B cell (primary cell): Measurements from ENCODE around the gene HINFP. TPM values are rescaled to one million over a fixed set of nuclear protein-coding genes. Genes with fewer than 3 reads are reported as not detected.

ENCODE experiments used
- ATAC-seq: fragments of 200-7000 bp; cut with Tn5 transposase; one replicate; pipeline ENCODE4 v1.10.0; 2021; ENCODE audit warnings: low read depth, mild to moderate bottlenecking, moderate number of reproducible peaks, moderate library complexity
- CTCF ChIA-PET: fragments of 350-600 bp; sonication (Branson Sonifier 250); formaldehyde crosslinking; loops from one replicate; lab custom pipeline; 2021; ENCODE audit warnings: antibody characterized with exemption, inconsistent platforms; lab: Charles Lee
- POLR2A ChIA-PET: fragments of 350-600 bp; sonication (Branson Sonifier 250); formaldehyde crosslinking; loops from one replicate; lab custom pipeline; 2021; ENCODE audit warnings: antibody characterized with exemption; lab: Charles Lee
- DNase-seq: peaks from one replicate; pipeline ENCODE4 v3.0.0; 2013
- H2AFZ ChIP-seq: 2 replicates; pipeline ENCODE4 v1.6.1; 2012; ENCODE audit warnings: mild to moderate bottlenecking, low read depth, low read length; ENCODE audit not compliant: insufficient read depth, poor library complexity, severe bottlenecking
- H3K27ac ChIP-seq, 2 donors: 1 replicate in 1 of 2; 2 replicates in 1 of 2; pipeline ENCODE4 v1.5.1; 2012 to 2013; ENCODE audit warnings: low read length in 2 of 2, mild to moderate bottlenecking in 2 of 2, moderate library complexity in 1 of 2
- H3K27me3 ChIP-seq, 4 experiments: fragments of 200-600 bp in 1 of 4; sonication (generic) in 1 of 4; replicated peaks in 1 of 4; 1 replicate in 2 of 4; 2 replicates in 2 of 4; pipeline versions ENCODE4 v1.6.1 to v1.7.0; 2013 to 2016; ENCODE audit warnings: low read length in 3 of 4, mild to moderate bottlenecking in 2 of 4, mixed read lengths in 1 of 4, moderate library complexity in 1 of 4; ENCODE audit not compliant: insufficient read depth in 4 of 4, control insufficient read depth in 3 of 4; ENCODE audit errors: control extremely low read depth in 1 of 4
- H3K36me3 ChIP-seq, 2 experiments: replicated peaks in 1 of 2; 1 replicate in 1 of 2; 2 replicates in 1 of 2; pipeline versions ENCODE4 v1.6.1 to v1.7.1; 2013; ENCODE audit warnings: low read length in 1 of 2; ENCODE audit not compliant: insufficient read depth in 2 of 2, control insufficient read depth in 1 of 2; ENCODE audit errors: control extremely low read depth in 1 of 2, extremely low read depth in 1 of 2
- H3K4me1 ChIP-seq, 2 donors: fragments of 200-600 bp in 1 of 2; sonication (generic) in 1 of 2; 1 replicate in 1 of 2; 2 replicates in 1 of 2; pipeline versions ENCODE4 v1.5.1 to v1.6.1; 2013 to 2017; ENCODE audit warnings: low read length in 2 of 2; ENCODE audit not compliant: control insufficient read depth in 2 of 2, insufficient read depth in 2 of 2
- H3K4me2 ChIP-seq: replicated peaks from 2 replicates; pipeline ENCODE3; 2012; ENCODE audit warnings: mild to moderate bottlenecking, low read depth, low read length; ENCODE audit not compliant: poor library complexity, severe bottlenecking
- H3K4me3 ChIP-seq, 5 experiments: fragments of 200-600 bp in 1 of 5; sonication (generic) in 1 of 5; 1 replicate in 3 of 5; 2 replicates in 2 of 5; pipeline versions ENCODE4 v1.5.1 to v1.7.0; 2011 to 2016; ENCODE audit warnings: low read length in 4 of 5, mild to moderate bottlenecking in 4 of 5, low read depth in 2 of 5, control low read depth in 1 of 5, moderate library complexity in 1 of 5; ENCODE audit not compliant: insufficient read depth in 1 of 5; ENCODE audit errors: control extremely low read depth in 1 of 5, extremely low read depth in 1 of 5
- H3K79me2 ChIP-seq: fragments of 200-600 bp; sonication (generic); one replicate; pipeline ENCODE4 v1.6.0; 2016; ENCODE audit warnings: low read length; ENCODE audit not compliant: control insufficient read depth, insufficient read depth
- H3K9ac ChIP-seq: fragments of 200-600 bp; sonication (generic); 2 replicates; pipeline ENCODE4 v1.6.1; 2017; ENCODE audit warnings: mild to moderate bottlenecking, low read length, moderate library complexity
- H3K9me3 ChIP-seq, 3 donors: one replicate each; pipeline versions ENCODE4 v1.6.1 to v1.7.1; 2013; ENCODE audit warnings: low read length in 2 of 3; ENCODE audit not compliant: control insufficient read depth in 2 of 3, insufficient read depth in 1 of 3; ENCODE audit errors: control extremely low read depth in 1 of 3
- H4K20me1 ChIP-seq: 2 replicates; pipeline ENCODE4 v1.6.0; 2012; ENCODE audit warnings: mild to moderate bottlenecking, low read length; ENCODE audit not compliant: insufficient read depth, control insufficient read depth, poor library complexity, severe bottlenecking
- H3K27ac Mint-ChIP-seq: one replicate; pipeline ENCODE4 v1.8.0; 2021; ENCODE audit warnings: mixed read lengths
- H3K27me3 Mint-ChIP-seq: one replicate; pipeline ENCODE4 v1.8.0; 2021; ENCODE audit warnings: mixed read lengths
- H3K4me1 Mint-ChIP-seq: one replicate; pipeline ENCODE4 v1.8.0; 2021; ENCODE audit warnings: mixed read lengths
- H3K4me3 Mint-ChIP-seq: one replicate; pipeline ENCODE4 v1.8.0; 2021; ENCODE audit warnings: mixed read lengths
- H3K9me3 Mint-ChIP-seq: one replicate; pipeline ENCODE4 v1.8.0; 2022; ENCODE audit warnings: mixed read lengths; ENCODE audit not compliant: insufficient read depth
- EZH2 ChIP-seq: IDR thresholded peaks from 2 replicates; pipeline ENCODE4 v1.6.1; 2012; ENCODE audit warnings: borderline replicate concordance, low read depth, mild to moderate bottlenecking, moderate library complexity, low read length; ENCODE audit not compliant: insufficient read depth, poor library complexity, severe bottlenecking
- WGBS: methylation state at CpG from one replicate; pipeline ENCODE4 v1.1.5; 2013; ENCODE audit warnings: missing lambda C conversion rate; ENCODE audit not compliant: insufficient coverage; 5-methylcytosine and 5-hydroxymethylcytosine counted together
- intact Hi-C: fragments of 100-400 bp; cut with micrococcal nuclease; formaldehyde crosslinking; loops from one replicate; pipeline ENCODE4 v1.10.0; 2022
- polyA plus RNA-seq: library from polyadenylated mRNA; depleted of rRNA; stranded (reverse); fragments of >200 nt; gene quantifications from 2 replicates; pipeline ENCODE4 v1.2.3, GENCODE V29; 2012
- total RNA-seq, 2 donors: library from RNA; stranded (reverse); fragments of 120-200 nt in 1 of 2; gene quantifications; 1 replicate in 1 of 2; 2 replicates in 1 of 2; pipeline versions ENCODE4 v1.2.3 to v1.2.4, GENCODE V29; 2013 to 2022
- TF ChIP-seq, protein P1 (sequence below): fragments of 200-600 bp; IDR thresholded peaks from one replicate; pipeline ENCODE4 v1.8.0; 2022; ENCODE audit warnings: antibody characterized with exemption, mild to moderate bottlenecking

HINFP gene
- total and polyA plus RNA-seq, 2 donors (not counting 1 experiment from before 2014, with no cell fraction given), result 60.6 to 78.7 TPM

DNA sequence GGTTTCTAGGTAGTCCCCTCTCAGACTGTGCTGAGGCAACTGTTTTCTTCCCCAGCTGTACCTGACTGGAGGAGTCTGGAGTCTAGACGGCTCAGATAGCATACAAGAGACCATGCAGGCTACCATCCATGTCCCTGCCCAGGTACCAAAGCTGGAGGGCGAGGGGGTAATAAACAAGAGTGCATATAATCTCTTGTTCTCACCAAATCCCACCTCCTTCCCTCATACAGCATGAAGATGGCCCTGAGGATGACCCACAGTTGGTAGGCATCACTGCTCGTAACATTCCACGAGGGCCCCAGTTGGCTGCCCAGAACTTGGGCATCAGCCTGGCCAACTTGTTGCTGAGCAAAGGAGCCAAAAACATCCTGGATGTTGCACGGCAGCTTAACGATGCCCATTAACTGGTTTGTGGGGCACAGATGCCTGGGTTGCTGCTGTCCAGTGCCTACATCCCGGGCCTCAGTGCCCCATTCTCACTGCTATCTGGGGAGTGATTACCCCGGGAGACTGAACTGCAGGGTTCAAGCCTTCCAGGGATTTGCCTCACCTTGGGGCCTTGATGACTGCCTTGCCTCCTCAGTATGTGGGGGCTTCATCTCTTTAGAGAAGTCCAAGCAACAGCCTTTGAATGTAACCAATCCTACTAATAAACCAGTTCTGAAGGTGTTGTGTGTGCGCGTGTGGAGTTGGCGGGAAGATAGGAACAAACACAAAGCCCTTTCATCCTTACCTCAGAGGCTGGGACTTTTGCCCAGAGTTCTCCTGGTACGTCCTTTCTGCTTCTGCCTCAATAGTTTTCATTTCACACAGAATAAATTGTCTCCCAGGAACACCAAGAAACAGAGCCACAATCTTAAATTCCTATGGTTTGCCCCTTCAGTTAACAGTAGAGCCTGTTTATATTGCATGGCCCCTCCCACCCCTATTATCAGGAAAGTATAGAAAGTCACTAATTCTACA, 28.2 kb upstream of the HINFP start:
- CTCF ChIA-PET, result interaction anchor here (1.6 to 2.4 kb wide), 2 partner anchors 8 to 231 kb away, joined by 5 to 13 read pairs; partner anchors contain the start of gene HMBS
- H3K27ac Mint-ChIP-seq, result no peak overlapping the region
- no peaks in the 10 kb centered on the region for H3K9me3 Mint-ChIP-seq
- Histone ChIP-seq H2AFZ (no peak overlapping the region), H3K27ac (no peak overlapping the region), H3K4me2 (peak overlapping the region; percentile 91), H3K36me3 (peaks cover 4 to 21% of the 10 kb centered on the region in 2 experiments), H4K20me1 (peaks cover 11% of the 10 kb centered on the region), H3K4me3 (peak overlapping the region in 1 of 5 experiments; percentile 85), H3K9me3 (no peaks in the 10 kb centered on the region), H3K27me3 (no peaks in the 10 kb centered on the region), H3K9ac (peak overlapping the region; percentile 83), H3K4me1 (peaks cover 22 to 40% of the 10 kb centered on the region in 2 donors), H3K79me2 (peaks cover 29% of the 10 kb centered on the region)
- H3K4me1 Mint-ChIP-seq, result peaks cover 38% of the 10 kb centered on the region
- ATAC-seq (no peak), DNase-seq (no peak)
- WGBS, result 77% methylated on average over 12 of the region's 12 CpGs
- TF ChIP-seq, protein P1, sequence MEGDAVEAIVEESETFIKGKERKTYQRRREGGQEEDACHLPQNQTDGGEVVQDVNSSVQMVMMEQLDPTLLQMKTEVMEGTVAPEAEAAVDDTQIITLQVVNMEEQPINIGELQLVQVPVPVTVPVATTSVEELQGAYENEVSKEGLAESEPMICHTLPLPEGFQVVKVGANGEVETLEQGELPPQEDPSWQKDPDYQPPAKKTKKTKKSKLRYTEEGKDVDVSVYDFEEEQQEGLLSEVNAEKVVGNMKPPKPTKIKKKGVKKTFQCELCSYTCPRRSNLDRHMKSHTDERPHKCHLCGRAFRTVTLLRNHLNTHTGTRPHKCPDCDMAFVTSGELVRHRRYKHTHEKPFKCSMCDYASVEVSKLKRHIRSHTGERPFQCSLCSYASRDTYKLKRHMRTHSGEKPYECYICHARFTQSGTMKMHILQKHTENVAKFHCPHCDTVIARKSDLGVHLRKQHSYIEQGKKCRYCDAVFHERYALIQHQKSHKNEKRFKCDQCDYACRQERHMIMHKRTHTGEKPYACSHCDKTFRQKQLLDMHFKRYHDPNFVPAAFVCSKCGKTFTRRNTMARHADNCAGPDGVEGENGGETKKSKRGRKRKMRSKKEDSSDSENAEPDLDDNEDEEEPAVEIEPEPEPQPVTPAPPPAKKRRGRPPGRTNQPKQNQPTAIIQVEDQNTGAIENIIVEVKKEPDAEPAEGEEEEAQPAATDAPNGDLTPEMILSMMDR, result no peak
- TF ChIP-seq EZH2, result no peak
- intact Hi-C loops, result no loop called here
- POLR2A ChIA-PET, result no interaction called here
- no peaks in the 10 kb centered on the region for H3K27me3 Mint-ChIP-seq
- H3K4me3 Mint-ChIP-seq, result peak overlapping the region; percentile 96
